GM23248 (cell line): ENCODE data around the gene PTPRK. TPM values are rescaled to one million over a fixed set of nuclear protein-coding genes. Genes with fewer than 3 reads are reported as not detected.
"Not testable (repeated sequence)": the region's sequence is repeated elsewhere in the genome, so short reads cannot be mapped to it uniquely, and the experiment has no call there.

Experiments used
- DNase-seq: peaks from one replicate; pipeline ENCODE4 v3.0.0-alpha.2; 2015
- H2AFZ ChIP-seq: fragments of 200-600 bp; sonication (generic); 2 replicates; pipeline ENCODE4 v1.6.1; 2016; ENCODE audit warnings: antibody characterized with exemption
- H3F3A ChIP-seq: fragments of 200-600 bp; sonication (generic); 2 replicates; pipeline ENCODE4 v1.6.1; 2016; ENCODE audit warnings: mild to moderate bottlenecking, antibody characterized with exemption, mixed run types; ENCODE audit not compliant: insufficient read depth
- H3K27ac ChIP-seq: fragments of 200-600 bp; sonication (generic); 2 replicates; pipeline ENCODE4 v1.5.1; 2016; ENCODE audit warnings: mild to moderate bottlenecking
- H3K27me3 ChIP-seq: fragments of 200-600 bp; sonication (generic); replicated peaks from 2 replicates; pipeline ENCODE4 v1.6.1; 2016; ENCODE audit warnings: mild to moderate bottlenecking; ENCODE audit not compliant: insufficient read depth
- H3K36me3 ChIP-seq: fragments of 200-600 bp; sonication (generic); 2 replicates; pipeline ENCODE4 v1.6.1; 2016; ENCODE audit warnings: low read depth, mild to moderate bottlenecking
- H3K4me1 ChIP-seq: fragments of 200-600 bp; sonication (generic); 2 replicates; pipeline ENCODE4 v1.6.1; 2016; ENCODE audit warnings: mild to moderate bottlenecking; ENCODE audit not compliant: insufficient read depth
- H3K4me2 ChIP-seq: fragments of 200-600 bp; sonication (generic); one replicate; pipeline ENCODE4 v1.6.1; 2016; ENCODE audit warnings: mild to moderate bottlenecking; ENCODE audit not compliant: unreplicated experiment
- H3K4me3 ChIP-seq: fragments of 200-600 bp; sonication (generic); 2 replicates; pipeline ENCODE4 v1.5.1; 2016; ENCODE audit warnings: mild to moderate bottlenecking
- H3K79me2 ChIP-seq: fragments of 200-600 bp; sonication (generic); 2 replicates; pipeline ENCODE4 v1.6.1; 2016; ENCODE audit warnings: mild to moderate bottlenecking; ENCODE audit not compliant: insufficient read depth
- H3K9ac ChIP-seq: fragments of 200-600 bp; sonication (generic); 2 replicates; pipeline ENCODE4 v1.6.1; 2016; ENCODE audit warnings: mild to moderate bottlenecking
- H3K9me2 ChIP-seq: fragments of 200-600 bp; sonication (generic); 2 replicates; pipeline ENCODE4 v1.6.1; 2016; ENCODE audit warnings: mixed run types, mild to moderate bottlenecking, moderate library complexity; ENCODE audit not compliant: insufficient read depth
- H3K9me3 ChIP-seq: fragments of 200-600 bp; sonication (generic); one replicate; pipeline ENCODE4 v1.6.1; 2017; ENCODE audit warnings: low read depth
- H4K20me1 ChIP-seq: fragments of 200-600 bp; sonication (generic); 2 replicates; pipeline ENCODE4 v1.6.0; 2016; ENCODE audit not compliant: insufficient read depth
- EZH2 ChIP-seq: fragments of 200-600 bp; sonication (generic); IDR thresholded peaks from 2 replicates; pipeline ENCODE4 v1.6.1; 2018; ENCODE audit warnings: antibody characterized with exemption, mild to moderate bottlenecking; ENCODE audit not compliant: insufficient read depth, poor library complexity, severe bottlenecking
- EZH2phosphoT487 ChIP-seq: fragments of 200-600 bp; sonication (generic); IDR thresholded peaks from 2 replicates; pipeline ENCODE4 v1.6.1; 2018; ENCODE audit warnings: antibody characterized with exemption, moderate library complexity, mild to moderate bottlenecking, low read depth; ENCODE audit not compliant: insufficient read depth
- WGBS, 2 experiments: methylation state at CpG; one replicate each; pipeline ENCODE4 v1.1.6; 2015 to 2017; ENCODE audit warnings: low lambda C conversion rate in 2 of 2, low coverage in 1 of 2; ENCODE audit errors: missing lambda C conversion rate in 2 of 2; 5-methylcytosine and 5-hydroxymethylcytosine counted together
- in situ Hi-C: fragments of 300-500 bp; cut with MboI; formaldehyde crosslinking; loops from 2 replicates; pipeline ENCODE4 v1.15.0; 2020
- polyA plus RNA-seq: library from polyadenylated mRNA; unstranded; fragments of >200 nt; fragmentation: Nextera tagmentation; extraction: Ambion mirVana; gene quantifications from 2 replicates; pipeline ENCODE4 v1.2.1, GENCODE V29; 2016
- total RNA-seq: library from RNA; depleted of rRNA; stranded (reverse); fragments of >200 nt; shearing (Covaris generic); gene quantifications from 2 replicates; pipeline ENCODE4 v1.2.3, GENCODE V29; 2014

The PTPRK gene
- total and polyA plus RNA-seq, 2 experiments from 2014 or later = 22.3 to 34.5 TPM

GRCh38 chr6:127933852-127934840, 586.3 kb downstream of the PTPRK start:
- Histone ChIP-seq H3K27me3 (no peaks in the 10 kb centered on the region), H3K36me3 (no peaks in the 10 kb centered on the region), H3K4me2 (no peak overlapping the region), H3K9ac (no peak overlapping the region), H3F3A (no peaks in the 10 kb centered on the region), H4K20me1 (no peaks in the 10 kb centered on the region), H3K9me3 (no peaks in the 10 kb centered on the region), H2AFZ (no peak overlapping the region), H3K27ac (no peak overlapping the region), H3K79me2 (no peaks in the 10 kb centered on the region), H3K4me1 (peaks cover 8% of the 10 kb centered on the region), H3K9me2 (no peaks in the 10 kb centered on the region), H3K4me3 (no peak overlapping the region)
- DNase-seq = no peak
- 77 to 80% methylated on average over 7 of the region's 7 CpGs for WGBS, 2 experiments
- TF ChIP-seq EZH2phosphoT487 = no peak
- no peak for TF ChIP-seq EZH2
- in situ Hi-C loops = no loop called here

GRCh38 chr6:127933137-127933536, 587.3 kb downstream of the PTPRK start:
- Histone ChIP-seq H3K27me3 (no peaks in the 10 kb centered on the region), H2AFZ (no peak overlapping the region), H3K9me3 (no peaks in the 10 kb centered on the region), H4K20me1 (no peaks in the 10 kb centered on the region), H3K9me2 (no peaks in the 10 kb centered on the region), H3F3A (no peaks in the 10 kb centered on the region), H3K36me3 (no peaks in the 10 kb centered on the region), H3K4me3 (no peak overlapping the region), H3K79me2 (no peaks in the 10 kb centered on the region), H3K27ac (no peak overlapping the region), H3K9ac (no peak overlapping the region), H3K4me1 (no peaks in the 10 kb centered on the region), H3K4me2 (no peak overlapping the region)
- 50 to 56% methylated on average over 1 of the region's 1 CpG for WGBS, 2 experiments
- in situ Hi-C loops = no loop called here
- TF ChIP-seq EZH2phosphoT487 (no peak), EZH2 (no peak)
- DNase-seq = no peak

GRCh38 chr6:127932708-127933107, 587.7 kb downstream of the PTPRK start:
- Histone ChIP-seq H2AFZ (no peak overlapping the region), H3K36me3 (no peaks in the 10 kb centered on the region), H3K4me2 (no peak overlapping the region), H3K27me3 (no peaks in the 10 kb centered on the region), H3K9me3 (no peaks in the 10 kb centered on the region), H3K79me2 (no peaks in the 10 kb centered on the region), H3K4me1 (no peaks in the 10 kb centered on the region), H3K9me2 (no peaks in the 10 kb centered on the region), H3K9ac (no peak overlapping the region), H3K4me3 (no peak overlapping the region), H4K20me1 (no peaks in the 10 kb centered on the region), H3K27ac (no peak overlapping the region), H3F3A (no peaks in the 10 kb centered on the region)
- in situ Hi-C loops = no loop called here
- no peak for DNase-seq
- 54 to 60% methylated on average over 5 of the region's 5 CpGs for WGBS, 2 experiments
- TF ChIP-seq EZH2 (no peak), EZH2phosphoT487 (no peak)

GRCh38 chr6:127926441-127926840, 594.0 kb downstream of the PTPRK start:
- H4K20me1 ChIP-seq, H3K27me3 ChIP-seq, H3K4me2 ChIP-seq, DNase-seq, H3F3A ChIP-seq, H3K4me3 ChIP-seq, H3K9ac ChIP-seq, H3K4me1 ChIP-seq, in situ Hi-C loops, H3K27ac ChIP-seq, H3K36me3 ChIP-seq, H3K9me3 ChIP-seq, H3K79me2 ChIP-seq, H3K9me2 ChIP-seq, H2AFZ ChIP-seq: not testable (repeated sequence)
- WGBS, 2 experiments = 64 to 71% methylated on average over 10 of the region's 10 CpGs
